HepG2 (cell line): ENCODE measurements around the gene TXNRD1.

Experiments used
- EZH2 ChIP-seq: conservative IDR thresholded peaks from 2 replicates; pipeline ENCODE4 v1.6.1; 2012; ENCODE audit warnings: mild to moderate bottlenecking, low read depth, low read length, moderate library complexity
- MXD1 ChIP-seq: sonication (generic); formaldehyde crosslinking; IDR thresholded peaks from 2 replicates; pipeline ENCODE4 v1.4.0; 2020; ENCODE audit warnings: mild to moderate bottlenecking, missing genetic modification reagents
- NFYC ChIP-seq: IDR thresholded peaks from 2 replicates; pipeline ENCODE4 v1.6.1; 2016; ENCODE audit warnings: missing genetic modification reagents, missing compliant biosample characterization
- SETDB1 ChIP-seq: sonication (generic); formaldehyde crosslinking; IDR thresholded peaks from 2 replicates; pipeline ENCODE4 v1.5.1; 2020; ENCODE audit warnings: missing genetic modification reagents, mild to moderate bottlenecking, borderline replicate concordance
- SP2 ChIP-seq: sonication (generic); formaldehyde crosslinking; IDR thresholded peaks from 2 replicates; pipeline ENCODE4 v1.5.1; 2020; ENCODE audit warnings: mild to moderate bottlenecking, missing genetic modification reagents
- TF ChIP-seq, protein P1 (sequence below): sonication (generic); formaldehyde crosslinking; IDR thresholded peaks from 2 replicates; pipeline ENCODE4 v1.5.0; 2020; ENCODE audit warnings: mild to moderate bottlenecking, missing genetic modification reagents, borderline replicate concordance

- TF ChIP-seq, protein P1, sequence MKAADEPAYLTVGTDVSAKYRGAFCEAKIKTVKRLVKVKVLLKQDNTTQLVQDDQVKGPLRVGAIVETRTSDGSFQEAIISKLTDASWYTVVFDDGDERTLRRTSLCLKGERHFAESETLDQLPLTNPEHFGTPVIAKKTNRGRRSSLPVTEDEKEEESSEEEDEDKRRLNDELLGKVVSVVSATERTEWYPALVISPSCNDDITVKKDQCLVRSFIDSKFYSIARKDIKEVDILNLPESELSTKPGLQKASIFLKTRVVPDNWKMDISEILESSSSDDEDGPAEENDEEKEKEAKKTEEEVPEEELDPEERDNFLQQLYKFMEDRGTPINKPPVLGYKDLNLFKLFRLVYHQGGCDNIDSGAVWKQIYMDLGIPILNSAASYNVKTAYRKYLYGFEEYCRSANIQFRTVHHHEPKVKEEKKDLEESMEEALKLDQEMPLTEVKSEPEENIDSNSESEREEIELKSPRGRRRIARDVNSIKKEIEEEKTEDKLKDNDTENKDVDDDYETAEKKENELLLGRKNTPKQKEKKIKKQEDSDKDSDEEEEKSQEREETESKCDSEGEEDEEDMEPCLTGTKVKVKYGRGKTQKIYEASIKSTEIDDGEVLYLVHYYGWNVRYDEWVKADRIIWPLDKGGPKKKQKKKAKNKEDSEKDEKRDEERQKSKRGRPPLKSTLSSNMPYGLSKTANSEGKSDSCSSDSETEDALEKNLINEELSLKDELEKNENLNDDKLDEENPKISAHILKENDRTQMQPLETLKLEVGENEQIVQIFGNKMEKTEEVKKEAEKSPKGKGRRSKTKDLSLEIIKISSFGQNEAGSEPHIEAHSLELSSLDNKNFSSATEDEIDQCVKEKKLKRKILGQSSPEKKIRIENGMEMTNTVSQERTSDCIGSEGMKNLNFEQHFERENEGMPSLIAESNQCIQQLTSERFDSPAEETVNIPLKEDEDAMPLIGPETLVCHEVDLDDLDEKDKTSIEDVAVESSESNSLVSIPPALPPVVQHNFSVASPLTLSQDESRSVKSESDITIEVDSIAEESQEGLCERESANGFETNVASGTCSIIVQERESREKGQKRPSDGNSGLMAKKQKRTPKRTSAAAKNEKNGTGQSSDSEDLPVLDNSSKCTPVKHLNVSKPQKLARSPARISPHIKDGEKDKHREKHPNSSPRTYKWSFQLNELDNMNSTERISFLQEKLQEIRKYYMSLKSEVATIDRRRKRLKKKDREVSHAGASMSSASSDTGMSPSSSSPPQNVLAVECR (CRISPR knock-in tag) = no peak
- TF ChIP-seq MXD1 (no peak), SETDB1 (CRISPR knock-in tag) (no peak), NFYC (CRISPR knock-in tag) (no peak), EZH2 (no peak), SP2 (no peak)
These were observed 38.3 kb upstream of the TXNRD1 start for GRCh38 chr12:104177336-104177662.
